Measurements from ENCODE around the gene NGDN.
"Not testable (repeated sequence)": the region's sequence is repeated elsewhere in the genome, so short reads cannot be mapped to it uniquely, and the experiment has no call there.

NGDN gene

GRCh38 chr14:23439107-23439835 is 30.2 kb upstream of the NGDN start:
- DNase-seq, result no peak

DNA sequence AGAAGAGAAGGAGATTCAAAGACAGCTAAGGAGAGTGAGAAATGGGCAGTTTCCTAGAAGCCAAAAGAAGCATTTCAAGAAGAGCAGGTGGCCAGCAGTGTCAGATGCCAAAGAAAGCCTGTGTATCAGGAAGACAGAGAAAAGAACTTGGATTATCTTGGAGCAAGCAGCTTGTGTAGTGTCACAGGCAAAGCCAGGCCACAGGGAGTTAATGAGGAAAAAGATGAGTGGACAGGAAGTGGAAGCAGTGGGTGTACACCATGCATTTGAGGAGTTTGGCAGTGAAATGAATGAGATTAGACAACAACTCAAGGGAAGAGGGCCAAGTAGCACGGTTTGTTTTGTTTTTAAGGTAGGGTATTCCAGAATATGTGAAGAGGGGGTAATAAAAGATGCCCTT is 28.4 kb upstream of the NGDN start:
- no peak for DNase-seq

DNA sequence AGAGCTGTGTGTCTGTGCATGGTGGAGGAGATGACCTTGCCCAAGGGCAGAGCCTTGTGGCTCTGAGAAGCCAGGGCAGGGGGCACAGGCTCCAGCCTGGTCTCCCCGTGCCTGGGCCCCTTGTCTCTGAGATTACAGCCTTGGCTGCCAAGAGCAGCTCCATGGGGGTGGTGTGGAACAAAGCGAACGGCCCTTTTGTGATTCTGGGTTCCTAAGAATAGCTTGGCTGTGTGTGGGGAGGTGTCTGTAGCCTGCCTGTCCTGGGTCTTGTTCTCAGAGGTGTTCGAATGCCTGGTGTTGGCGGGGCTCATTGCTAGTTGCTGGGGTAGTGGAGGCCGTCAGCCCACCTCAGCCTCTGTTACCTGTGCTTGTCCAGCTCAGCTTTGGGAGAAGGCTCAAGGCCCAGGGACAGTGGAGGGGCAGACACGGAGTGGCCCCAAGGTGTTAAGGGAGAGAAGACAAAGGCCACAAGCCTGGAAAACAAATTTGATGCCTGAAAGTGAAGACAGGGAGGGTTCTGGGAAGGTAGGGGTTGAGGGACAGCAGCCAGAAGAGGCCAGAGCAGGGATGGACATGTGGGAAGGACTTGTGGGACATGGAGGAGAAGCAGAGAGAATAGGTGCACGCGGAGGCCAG is 26.7 kb upstream of the NGDN start:
- DNase-seq, result peak; percentile 46

GRCh38 chr14:23443411-23443812 is 26.1 kb upstream of the NGDN start:
- no peak for DNase-seq

GRCh38 chr14:23443881-23444280 is 25.6 kb upstream of the NGDN start:
- DNase-seq, result no peak

GRCh38 chr14:23444314-23444713 is 25.2 kb upstream of the NGDN start:
- DNase-seq, result no peak

- DNase-seq, result no peak
These were observed 23.7 kb upstream of the NGDN start for GRCh38 chr14:23445773-23446172.

DNA sequence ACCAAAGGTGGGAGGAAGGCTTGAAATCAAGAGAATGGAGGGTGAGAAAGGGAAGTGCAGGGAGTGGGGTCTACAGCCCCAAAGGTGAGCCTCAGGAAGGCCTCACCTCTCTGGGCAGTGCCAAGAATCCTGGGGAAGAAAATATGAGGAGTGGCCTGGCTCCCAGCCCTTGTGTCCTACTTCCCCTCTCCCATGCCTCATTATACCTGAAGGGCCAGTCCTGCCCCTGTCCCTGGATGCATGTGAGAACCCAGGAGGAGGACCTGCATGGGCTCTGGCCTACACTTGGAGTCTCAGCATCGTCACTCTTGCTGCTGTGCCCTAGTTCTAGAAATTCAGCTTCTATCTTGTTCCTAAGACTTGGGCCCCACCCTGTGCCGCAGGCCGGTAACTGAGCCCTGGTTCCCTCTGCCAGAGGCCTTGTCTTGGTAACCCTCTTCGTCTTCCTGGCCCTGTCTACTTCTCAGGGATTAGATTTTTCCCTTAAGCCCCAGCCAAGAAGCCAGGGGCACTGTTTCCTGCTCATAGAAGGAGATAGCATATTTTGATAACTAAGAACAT is 23.1 kb upstream of the NGDN start:
- DNase-seq, result no peak

DNA sequence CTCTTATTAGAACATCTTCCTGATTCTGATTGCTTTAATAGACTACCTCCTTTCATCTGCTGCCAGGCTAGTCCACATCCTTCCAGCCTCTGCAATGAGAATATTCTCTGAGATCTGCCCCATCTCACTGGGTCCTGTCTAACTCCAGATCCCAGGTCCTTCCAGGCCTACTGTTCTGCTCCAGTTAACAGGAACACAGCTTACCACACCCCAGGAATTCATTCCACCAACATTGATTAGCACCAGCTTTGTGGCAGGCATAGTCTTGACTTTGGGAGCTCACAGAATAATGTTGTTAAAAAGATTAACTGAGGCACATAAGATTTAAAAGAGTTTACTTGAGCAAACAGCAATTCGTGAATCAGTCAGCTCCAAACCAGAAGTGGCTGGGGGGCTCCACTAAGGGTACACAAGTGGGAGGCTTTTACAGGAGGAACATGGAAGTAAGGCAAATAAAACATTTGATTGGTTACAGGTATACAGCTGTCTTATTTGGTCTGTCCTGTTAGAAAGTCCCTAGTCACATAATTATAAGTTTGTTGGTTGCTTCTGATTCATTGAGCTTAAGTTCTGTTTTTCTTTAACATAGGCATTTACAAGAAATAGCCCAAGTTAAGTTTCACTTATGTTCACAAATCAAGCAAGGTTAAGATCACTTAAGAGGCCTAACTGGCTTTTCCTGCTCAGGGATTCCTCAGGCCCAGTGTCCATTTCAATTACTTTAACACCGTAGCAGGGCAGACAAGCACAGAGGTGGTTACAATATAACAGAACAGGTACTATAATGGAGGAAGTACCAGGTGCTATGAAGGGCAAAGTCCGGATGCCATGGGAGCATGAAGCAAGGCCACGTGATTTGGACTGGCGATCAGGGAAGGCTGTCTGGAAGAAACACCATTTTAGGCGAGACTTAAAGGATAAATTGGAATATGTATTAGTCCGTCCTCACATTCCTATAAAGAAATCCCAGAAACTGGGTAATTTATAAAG is 21.8 kb upstream of the NGDN start:
- DNase-seq, result no peak

DNA sequence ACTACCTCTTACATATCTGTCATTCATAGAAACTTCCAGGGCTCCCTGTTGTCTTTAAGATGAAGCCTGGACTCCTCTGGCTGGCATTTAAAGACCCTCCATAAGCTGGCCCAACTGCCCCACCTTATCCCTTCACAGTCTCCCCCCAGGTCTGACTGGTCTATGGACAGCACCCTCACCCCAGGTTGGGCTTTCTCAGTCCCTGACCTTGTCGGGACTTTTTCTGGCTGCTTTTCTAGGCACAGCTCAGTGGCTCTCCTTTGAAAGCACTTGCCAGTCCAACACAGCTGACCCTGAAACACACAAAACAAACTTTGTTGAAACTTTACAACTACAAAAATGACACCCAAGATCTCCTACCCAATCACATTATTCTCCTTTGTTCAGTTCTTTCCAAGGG is 20.2 kb upstream of the NGDN start:
- DNase-seq, result no peak

- no peak for DNase-seq
These were observed 19.1 kb upstream of the NGDN start for GRCh38 chr14:23450379-23450778.

- DNase-seq, result no peak
These were observed 17.3 kb upstream of the NGDN start for GRCh38 chr14:23452237-23452636.

- DNase-seq, result no peak
These were observed 15.1 kb upstream of the NGDN start for GRCh38 chr14:23454445-23454856.

DNA sequence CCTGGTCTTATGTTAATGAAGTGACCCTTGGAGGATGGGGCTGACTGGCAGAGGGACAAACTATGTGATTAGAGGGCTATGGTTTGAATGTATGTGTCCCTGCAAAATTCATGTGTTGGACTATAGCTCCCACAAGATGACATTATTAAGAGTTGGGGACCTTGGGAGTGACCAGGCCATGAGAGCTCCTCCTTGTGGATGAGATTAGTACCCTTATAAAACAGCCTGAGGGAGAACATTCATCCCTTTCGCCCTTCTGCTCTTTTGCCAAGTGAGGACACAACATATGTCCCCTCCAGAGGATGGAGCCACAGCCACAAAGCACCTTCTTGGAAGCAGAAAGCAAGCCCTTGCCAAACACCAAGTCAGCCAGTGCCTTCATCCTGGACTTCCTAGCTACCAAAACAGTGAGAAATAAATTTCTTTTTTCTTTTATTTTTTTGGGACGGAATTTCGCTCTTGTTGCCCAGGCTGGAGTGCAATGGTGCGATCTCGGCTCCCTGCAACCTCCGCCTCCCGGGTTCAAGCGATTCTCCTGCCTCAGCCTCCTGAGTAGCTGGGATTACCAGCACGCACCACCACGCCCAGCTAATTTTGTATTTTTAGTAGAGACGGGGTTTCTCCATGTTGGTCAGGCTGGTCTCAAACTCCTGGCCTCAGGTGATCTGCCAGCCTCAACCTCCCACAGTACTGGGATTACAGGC is 12.5 kb upstream of the NGDN start:
- not testable (repeated sequence) for DNase-seq

- DNase-seq, result no peak
These were observed 11.7 kb upstream of the NGDN start for GRCh38 chr14:23457587-23458445.

DNA sequence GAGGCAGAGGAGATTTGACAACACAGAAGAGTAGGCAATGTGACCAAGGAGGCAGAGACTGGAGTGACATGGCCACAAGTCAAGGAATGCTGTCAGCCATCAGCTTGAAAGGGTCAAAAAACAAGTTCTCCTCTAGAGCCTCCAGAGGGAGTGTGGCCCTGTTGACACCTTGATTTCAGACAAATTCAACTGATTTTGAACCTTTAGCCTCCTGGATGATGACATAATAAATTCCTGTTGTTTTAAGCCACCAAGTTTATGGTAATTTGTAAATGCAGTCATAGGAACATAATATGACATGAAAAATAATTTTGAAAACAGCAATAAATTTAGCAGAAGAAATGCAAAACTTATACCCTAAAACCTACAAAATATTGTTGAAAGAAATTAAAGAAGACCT is 8.5 kb upstream of the NGDN start:
- no peak for DNase-seq

GRCh38 chr14:23464700-23465099 is 4.8 kb upstream of the NGDN start:
- no peak for DNase-seq

DNA sequence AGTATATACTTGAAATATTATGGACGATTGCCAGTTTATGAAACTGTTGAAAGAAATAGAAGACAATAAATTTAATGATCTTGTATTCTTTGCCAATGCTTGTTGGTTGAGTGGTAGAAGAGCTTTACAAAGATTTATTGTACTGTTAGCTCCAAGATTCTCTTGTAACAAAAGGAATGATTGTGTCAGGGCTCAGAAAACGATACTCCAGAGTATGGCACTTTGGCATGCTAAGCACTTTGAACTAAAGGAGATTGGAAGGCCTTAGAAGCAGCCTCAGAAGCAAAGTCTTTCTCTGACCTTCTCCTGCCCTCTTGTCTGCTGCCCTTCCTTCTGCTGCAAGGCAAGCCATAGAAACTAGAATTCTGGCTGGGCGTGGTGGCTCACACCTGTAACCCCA is 4.2 kb upstream of the NGDN start:
- DNase-seq, result no peak

GRCh38 chr14:23468704-23469126 is 788 bp upstream of the NGDN start:
- DNase-seq, result no peak

DNA sequence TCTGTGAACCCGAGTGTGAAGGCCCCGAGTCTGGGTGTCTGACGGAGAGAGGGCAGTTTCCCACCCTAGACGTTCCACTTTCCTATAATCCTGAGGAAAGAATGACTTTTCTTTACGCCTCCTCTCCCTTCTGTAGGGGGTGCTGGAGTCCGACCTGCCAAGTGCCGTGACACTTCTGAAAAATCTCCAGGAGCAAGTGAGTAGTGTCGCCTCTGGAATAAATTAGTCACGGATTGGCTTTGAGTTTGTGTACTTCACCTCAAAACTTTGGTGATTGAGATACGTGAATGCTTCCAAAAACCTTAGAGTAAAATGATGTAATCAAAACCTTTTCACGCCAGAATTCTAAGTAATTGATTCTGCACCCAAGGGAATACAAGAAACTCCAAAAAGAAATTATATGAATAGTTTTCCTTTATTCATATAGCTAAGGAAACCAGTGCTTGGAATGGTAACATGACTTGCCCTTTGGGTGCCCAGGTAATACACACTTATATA is 452 bp downstream of the NGDN start:
- DNase-seq, result peak; percentile 43

GRCh38 chr14:23470947-23471346 is 1.4 kb downstream of the NGDN start:
- no peak for DNase-seq
